Panc1 (cell line): ENCODE results near the gene P2RX2. TPM values are rescaled to one million over a fixed set of nuclear protein-coding genes. Genes with fewer than 3 reads are reported as not detected.

ENCODE experiments used
- ATAC-seq: fragments of 200-7000 bp; cut with Tn5 transposase; 2 replicates; pipeline ENCODE4 v1.9.1; 2020; ENCODE audit warnings: mild to moderate bottlenecking, moderate library complexity
- BruUV-seq: library from RNA; stranded (reverse); fragments of 400-500 nt; replicated peaks from 2 replicates; lab custom pipeline; 2021; lab: Mats Ljungman, UMichigan
- CTCF ChIA-PET: fragments of 300-600 bp; sonication (Branson Sonifier 250); formaldehyde crosslinking; loops from one replicate; lab custom pipeline; 2022; ENCODE audit warnings: antibody characterized with exemption; lab: Charles Lee
- POLR2A ChIA-PET: fragments of 300-600 bp; sonication (Branson Sonifier 250); formaldehyde crosslinking; loops from one replicate; lab custom pipeline; 2022; ENCODE audit warnings: antibody characterized with exemption; lab: Charles Lee
- DNase-seq: peaks from one replicate; pipeline ENCODE4 v3.0.0-alpha.2; 2010; ENCODE audit warnings: low read depth, low spot score
- H3K27ac ChIP-seq: 2 replicates; pipeline ENCODE4 v1.5.1; 2011; ENCODE audit warnings: mild to moderate bottlenecking, low read length, inconsistent platforms
- H3K27me3 ChIP-seq: fragments of 200-500 bp; sonication (Bioruptor generic); 2 replicates; pipeline ENCODE4 v1.6.0; 2014; ENCODE audit warnings: low read length, inconsistent platforms; ENCODE audit not compliant: control insufficient read depth, insufficient read depth
- H3K36me3 ChIP-seq: fragments of 200-500 bp; sonication (Bioruptor generic); 2 replicates; pipeline ENCODE4 v1.5.1; 2014; ENCODE audit warnings: inconsistent platforms, mild to moderate bottlenecking, low read length, moderate library complexity; ENCODE audit not compliant: control insufficient read depth, insufficient read depth
- H3K4me1 ChIP-seq: 2 replicates; pipeline ENCODE4 v1.5.1; 2011; ENCODE audit warnings: inconsistent platforms, mild to moderate bottlenecking, low read length, moderate library complexity; ENCODE audit not compliant: control insufficient read depth, insufficient read depth
- H3K4me3 ChIP-seq, 2 experiments: 2 replicates each; pipeline ENCODE4 v1.5.1; 2011 to 2012; ENCODE audit warnings: low read depth in 2 of 2, low read length in 2 of 2, mild to moderate bottlenecking in 2 of 2, inconsistent platforms in 1 of 2, moderate library complexity in 1 of 2
- H3K9me3 ChIP-seq: fragments of 200-500 bp; sonication (Bioruptor generic); 2 replicates; pipeline ENCODE4 v1.5.1; 2014; ENCODE audit warnings: low read depth, mild to moderate bottlenecking, inconsistent platforms, low read length, moderate library complexity; ENCODE audit not compliant: control insufficient read depth, insufficient read depth
- CTCF ChIP-seq: fragments of 450-650 bp; IDR thresholded peaks from 2 replicates; pipeline ENCODE4 v1.5.1; 2017; ENCODE audit warnings: mild to moderate bottlenecking
- POLR2AphosphoS5 ChIP-seq: IDR thresholded peaks from 2 replicates; pipeline ENCODE4 v1.6.1; 2012; ENCODE audit warnings: mild to moderate bottlenecking, low read depth, low read length, moderate library complexity
- REST ChIP-seq, 2 experiments: IDR thresholded peaks; 2 replicates each; pipeline ENCODE4 v1.6.1; 2011 to 2012; ENCODE audit warnings: low read depth in 2 of 2, control low read depth in 1 of 2, low read length in 1 of 2, mild to moderate bottlenecking in 1 of 2, moderate library complexity in 1 of 2; ENCODE audit not compliant: insufficient read depth in 1 of 2
- SIN3A ChIP-seq: IDR thresholded peaks from 2 replicates; pipeline ENCODE4 v1.6.1; 2012; ENCODE audit warnings: low read depth, mild to moderate bottlenecking, low read length, moderate library complexity, borderline replicate concordance; ENCODE audit not compliant: insufficient read depth
- TCF7L2 ChIP-seq: IDR thresholded peaks from 2 replicates; pipeline ENCODE4 v1.6.1; 2011; ENCODE audit warnings: mild to moderate bottlenecking, low read depth, low read length, inconsistent platforms
- in situ Hi-C: cut with HindIII; loops from 2 replicates; pipeline ENCODE4 v1.10.0; 2016; ENCODE audit warnings: low sequenced_read_pairs, low pct_unique_long_range_greater_than_20kb
- intact Hi-C: fragments of 100-400 bp; cut with micrococcal nuclease; formaldehyde crosslinking; loops from one replicate; pipeline ENCODE4 v1.10.0; 2022; ENCODE audit not compliant: unreplicated experiment
- total RNA-seq: library from RNA; stranded (reverse); gene quantifications from one replicate; pipeline ENCODE4 v1.2.1, GENCODE V29; 2021; ENCODE audit not compliant: unreplicated experiment

The P2RX2 gene
- total RNA-seq, 1 experiment from 2014 or later = 1.2 TPM

- no peaks in the 10 kb centered on the region for H3K4me1 ChIP-seq
- no peaks in the 10 kb centered on the region for H3K9me3 ChIP-seq
- H3K27me3 ChIP-seq = no peaks in the 10 kb centered on the region
- CTCF ChIA-PET = no interaction called here
- no peak overlapping the region for H3K4me3 ChIP-seq
- TF ChIP-seq POLR2AphosphoS5 = no peak
- TF ChIP-seq TCF7L2 = no peak
- TF ChIP-seq CTCF = no peak
- TF ChIP-seq SIN3A = no peak
- POLR2A ChIA-PET = no interaction called here
- in situ Hi-C loops (no loop called here), intact Hi-C loops (no loop called here)
- no peak for ATAC-seq
- no peak overlapping the region for H3K27ac ChIP-seq
- no peaks in the 10 kb centered on the region for H3K36me3 ChIP-seq
- DNase-seq = no peak
- BruUV-seq = no TSS peak
Measured at GRCh38 chr12:132640936-132641335, 22.4 kb downstream of the P2RX2 start.

- POLR2A ChIA-PET = no interaction called here
- DNase-seq (no peak), ATAC-seq (no peak)
- CTCF ChIA-PET = no interaction called here
- intact Hi-C loops = no loop called here
- in situ Hi-C loops = no loop called here
- no peaks in the 10 kb centered on the region for H3K36me3 ChIP-seq
- no peaks in the 10 kb centered on the region for H3K27me3 ChIP-seq
- H3K27ac ChIP-seq = no peak overlapping the region
- no peak overlapping the region for H3K4me3 ChIP-seq
- TF ChIP-seq POLR2AphosphoS5 (no peak), REST (IDR thresholded peaks at IDR 0.05; ENCODE audit: insufficient read depth in 1 of 2, low read depth in 2 of 2, low read length in 1 of 2) (no peak), TCF7L2 (no peak), CTCF (no peak), SIN3A (no peak)
- no peaks in the 10 kb centered on the region for H3K4me1 ChIP-seq
- H3K9me3 ChIP-seq = no peaks in the 10 kb centered on the region
- no TSS peak for BruUV-seq
Measured at GRCh38 chr12:132641811-132642650, 23.5 kb downstream of the P2RX2 start.
